ENCODE data around the gene TSPAN14.

GRCh38 chr10:80442879-80443278, 11.2 kb upstream of the TSPAN14 start:
- TF ChIP-seq CTCF (conservative IDR thresholded peaks at IDR 0.05; ENCODE audit: low read length) (no peak), EZH2phosphoT487 (IDR thresholded peaks at IDR 0.05; ENCODE audit: borderline replicate concordance) (no peak)
